Measurements from ENCODE around the gene USP48.

GRCh38 chr1:21825393-21825792, 42.4 kb upstream of the USP48 start:
- TF ChIP-seq CTCF (IDR thresholded peaks at IDR 0.05 in 2 of 3, conservative IDR thresholded peaks at IDR 0.05 in 1 of 3; ENCODE audit: control insufficient read depth in 2 of 3, extremely low read depth in 1 of 3, insufficient read depth in 1 of 3, low read depth in 3 of 3, low read length in 3 of 3) (no peak), RFX5 (IDR thresholded peaks at IDR 0.05; ENCODE audit: low read depth, low read length) (no peak), ZNF274 (IDR thresholded peaks at IDR 0.05; ENCODE audit: insufficient read depth, insufficient read length) (no peak), ZZZ3 (IDR thresholded peaks at IDR 0.05; ENCODE audit: control insufficient read depth, insufficient read length, low read depth) (no peak)

Data from GM12878 (cell line).